Stimulated activated CD4-positive, alpha-beta T cell treated with anti-CD3 and anti-CD28 coated beads, Interleukin-12 subunit alpha, Interleukin-12 subunit beta, amount 100 ng/mL, for 48 hours (primary cell): ENCODE measurements around the gene COL12A1.
A peak's percentile ranks its signal among the peaks of the same experiment; 100 is the strongest.

Source experiments
- DNase-seq, 3 donors: peaks; one replicate each; pipeline ENCODE4 v3.0.0-alpha.2; 2020; ENCODE audit warnings: low read depth in 2 of 3, low spot score in 1 of 3

Gene COL12A1

GRCh38 chr6:75205776-75206575 is at the start of gene COL12A1:
Gene COL12A1, minus strand, starts transcription at chr6:75206053. Its CDS starts 3,261 bp downstream, at chr6:75202792.
- DNase-seq: no peak

- no peak for DNase-seq
These were observed 44.7 kb upstream of the COL12A1 start for GRCh38 chr6:75250552-75250951.

DNA sequence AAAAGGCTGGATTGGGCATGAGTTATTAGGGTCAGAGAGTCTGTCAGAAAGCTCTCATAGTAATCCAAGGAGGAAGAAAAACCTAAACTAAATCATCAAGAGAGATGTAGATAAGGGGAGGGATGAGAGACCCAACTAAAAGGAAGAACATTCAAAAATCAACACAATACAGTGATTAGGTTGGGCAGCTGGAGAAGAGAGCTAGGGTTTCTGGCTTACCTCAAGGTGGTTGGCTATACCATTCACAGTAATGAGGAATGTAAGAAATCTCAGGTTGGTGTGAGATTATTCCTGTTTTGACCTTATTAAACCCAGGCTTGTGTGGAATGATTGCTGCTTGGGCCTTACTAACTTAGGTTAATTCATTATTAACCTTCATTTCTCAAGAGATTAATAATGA is 44.0 kb upstream of the COL12A1 start:
- DNase-seq: no peak

GRCh38 chr6:75246386-75246785 is 40.5 kb upstream of the COL12A1 start:
- no peak for DNase-seq

- no peak for DNase-seq
These were observed 38.3 kb upstream of the COL12A1 start for GRCh38 chr6:75244063-75244584.

- peak; percentile 71 to 81 (median 74) for DNase-seq
These were observed 37.6 kb upstream of the COL12A1 start, which contains the start of gene COX7A2 for GRCh38 chr6:75243333-75244062. Gene COX7A2, minus strand, starts transcription at chr6:75243801. Its CDS starts 67 bp downstream, at chr6:75243734.

DNA sequence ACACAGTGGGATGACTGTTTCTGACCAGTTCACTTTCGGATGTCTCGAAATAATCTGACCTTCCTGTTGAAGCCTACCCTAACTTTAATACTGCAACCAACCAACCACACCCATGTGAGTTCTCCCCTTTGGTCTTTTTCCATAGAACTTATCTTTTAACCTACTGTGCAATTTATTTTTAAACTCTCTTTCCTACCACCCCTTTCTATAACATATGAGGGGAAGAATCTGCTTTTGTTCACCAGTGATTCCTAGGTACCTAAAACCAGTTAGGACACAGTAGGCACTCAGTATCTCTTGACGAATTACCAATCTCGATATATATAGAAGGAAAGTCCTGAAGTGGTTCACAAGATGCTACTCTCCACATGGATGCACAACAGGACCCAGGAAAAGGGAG is 30.8 kb upstream of the COL12A1 start:
- DNase-seq: no peak

DNA sequence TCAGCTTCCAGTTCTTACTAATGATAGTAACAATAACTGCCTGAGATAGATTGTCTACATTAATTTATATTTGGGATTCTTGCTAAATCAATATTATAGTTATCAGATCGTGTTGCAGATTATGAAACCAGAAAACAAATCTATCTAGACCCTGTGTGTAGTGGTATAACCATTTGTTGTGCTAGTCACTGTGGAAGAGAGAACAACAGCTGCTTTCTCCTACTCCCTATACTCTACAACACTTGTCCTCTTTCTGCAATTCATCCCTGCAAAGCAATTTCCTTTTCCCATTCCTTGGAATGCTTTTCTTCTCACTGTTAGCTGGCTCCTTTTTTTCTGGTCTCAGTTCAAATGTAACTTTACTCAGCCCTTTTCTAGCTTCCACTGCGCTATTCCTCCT is 29.4 kb upstream of the COL12A1 start:
- no peak for DNase-seq

DNA sequence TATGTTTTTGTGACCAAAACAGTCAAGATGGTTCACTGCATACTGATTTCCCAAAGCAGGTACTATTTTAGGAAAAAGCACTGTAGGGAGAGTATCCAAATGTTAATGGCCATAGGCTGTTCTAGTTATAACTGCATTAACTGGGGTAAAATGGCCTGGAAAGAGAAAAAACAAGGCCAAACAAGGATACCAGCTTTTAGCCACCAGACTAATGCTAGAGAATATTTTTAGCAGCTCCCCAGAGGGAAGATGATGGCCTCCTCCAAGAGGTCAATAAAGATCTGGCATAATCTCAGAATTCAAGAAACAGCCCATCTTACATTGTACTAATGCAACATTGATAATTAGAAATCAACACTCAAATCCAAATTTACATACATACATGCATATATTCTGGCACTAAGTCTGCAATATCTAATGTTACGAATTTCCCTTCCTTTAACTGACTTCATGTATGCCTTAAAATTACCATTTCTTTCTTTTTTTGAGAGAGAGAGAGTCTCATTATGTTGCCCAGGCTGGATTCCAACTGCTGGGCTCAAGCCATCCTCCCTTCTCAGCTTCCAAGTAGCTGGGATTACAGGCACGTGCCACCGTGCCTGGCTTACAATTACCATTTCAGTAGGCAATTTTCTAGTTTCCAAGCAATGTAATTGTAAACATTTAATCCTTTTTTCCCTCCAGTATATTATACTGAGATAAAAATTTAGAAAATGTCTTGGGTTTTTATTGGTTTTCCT is 28.4 kb upstream of the COL12A1 start:
- DNase-seq: no peak

- DNase-seq: no peak
These were observed 27.3 kb upstream of the COL12A1 start for GRCh38 chr6:75233092-75233615.

DNA sequence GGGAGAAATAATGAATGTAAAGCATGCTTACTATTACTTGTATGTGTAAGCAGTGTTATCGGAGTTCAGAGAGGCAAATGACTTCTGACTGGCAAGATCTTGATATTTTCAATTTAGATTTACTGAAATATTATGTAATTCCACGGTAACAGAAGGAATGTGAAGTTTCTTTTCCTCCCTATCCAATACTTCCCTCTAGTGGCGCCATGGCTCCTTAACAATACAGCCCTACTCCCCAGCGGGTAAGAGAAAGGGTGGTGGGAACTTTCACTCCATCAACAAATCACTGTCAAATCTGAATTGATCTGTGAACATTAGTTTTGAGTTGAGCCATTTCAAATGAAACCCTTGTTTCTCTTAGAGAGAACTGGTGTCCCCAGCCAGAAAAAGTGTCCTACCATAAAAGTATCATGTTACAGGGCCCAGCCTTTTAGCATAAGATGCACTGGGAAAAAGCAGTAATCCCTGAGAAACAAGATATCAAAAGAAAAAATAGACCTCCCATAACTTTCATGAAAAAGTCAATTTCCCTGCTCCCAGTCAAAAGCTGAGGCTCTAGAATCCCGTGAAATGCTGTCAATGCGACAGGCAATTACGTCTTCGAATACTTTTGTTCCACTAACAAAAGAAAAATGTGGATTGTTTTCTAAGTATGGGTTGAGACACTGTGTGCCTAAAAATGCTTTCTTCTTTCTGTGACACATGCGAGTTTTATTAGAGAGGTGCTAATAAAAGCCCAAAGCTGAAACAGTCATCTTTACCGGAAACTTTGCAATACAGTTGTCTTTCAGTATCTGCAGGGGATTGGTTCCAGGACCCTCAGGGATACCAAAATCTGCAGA is 24.9 kb upstream of the COL12A1 start:
- no peak for DNase-seq

DNA sequence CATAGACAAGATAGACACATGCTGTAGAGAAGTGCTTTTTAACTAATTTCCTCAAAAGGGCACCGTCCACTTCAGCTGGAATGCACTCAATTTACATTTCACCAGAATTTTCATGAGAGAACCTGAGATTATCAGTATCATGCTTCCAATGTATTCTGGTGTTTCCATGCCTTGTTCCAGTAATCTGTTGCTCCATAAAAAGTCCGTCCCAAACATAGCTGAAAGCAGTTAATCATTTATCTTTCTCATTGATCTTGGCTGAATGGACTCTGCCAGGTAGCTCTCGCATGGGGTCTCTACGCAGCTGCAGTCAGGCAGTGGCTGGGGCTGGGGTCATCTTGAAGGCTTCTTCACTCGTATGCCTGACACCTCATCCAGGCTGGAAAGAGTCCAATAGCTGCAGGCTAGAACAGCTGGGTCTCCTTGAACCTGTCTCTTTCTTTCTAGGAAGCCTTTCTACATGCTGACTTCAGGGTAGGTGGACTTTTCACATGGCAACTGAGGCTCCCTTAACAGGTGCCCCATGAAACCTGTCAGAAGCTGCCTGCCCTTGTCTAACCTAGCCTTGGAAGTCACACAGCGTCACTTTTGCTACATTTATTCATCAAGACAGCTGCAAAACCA is 18.6 kb upstream of the COL12A1 start:
- DNase-seq: no peak

- DNase-seq: no peak
These were observed 17.6 kb upstream of the COL12A1 start for GRCh38 chr6:75223428-75223827.

GRCh38 chr6:75222261-75222660 is 16.4 kb upstream of the COL12A1 start:
- no peak for DNase-seq

GRCh38 chr6:75221116-75221515 is 15.3 kb upstream of the COL12A1 start:
- DNase-seq: no peak

DNA sequence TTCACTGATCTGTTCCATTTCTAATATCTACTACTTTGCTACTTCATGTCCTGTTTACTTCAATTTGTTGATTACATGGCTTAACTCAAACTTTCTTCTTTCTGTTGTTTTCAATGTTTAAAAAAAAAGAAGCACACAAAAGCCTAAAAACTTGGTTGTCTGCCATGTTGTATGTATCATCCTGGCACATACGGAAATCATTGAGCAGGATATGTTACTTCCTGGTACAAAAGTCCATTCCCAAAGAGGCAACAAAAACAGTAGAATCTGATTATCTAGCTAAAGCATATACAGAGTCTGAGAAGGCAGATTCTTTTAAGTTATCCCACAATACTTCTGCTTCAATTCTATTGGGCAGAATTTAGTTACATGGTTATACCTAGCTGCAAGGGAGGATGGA is 14.5 kb upstream of the COL12A1 start:
- no peak for DNase-seq

DNA sequence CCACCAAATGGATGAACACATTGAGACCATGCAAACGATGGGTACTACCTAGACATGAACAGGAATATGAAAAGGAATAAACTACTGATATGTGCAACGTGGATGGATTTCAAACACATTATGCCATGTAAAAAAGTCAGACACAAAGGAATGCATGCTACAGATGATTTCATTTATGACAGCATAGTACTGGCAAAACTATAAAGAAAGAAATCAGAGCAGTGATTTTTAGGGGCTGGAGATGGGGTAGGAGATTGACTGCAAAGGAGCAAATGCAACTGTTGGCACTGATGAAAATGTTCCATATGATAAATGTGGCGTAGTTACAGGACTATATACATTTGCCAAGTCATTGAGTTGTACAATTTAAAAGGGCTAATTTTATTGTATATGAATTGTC is 13.4 kb upstream of the COL12A1 start:
- DNase-seq: no peak

DNA sequence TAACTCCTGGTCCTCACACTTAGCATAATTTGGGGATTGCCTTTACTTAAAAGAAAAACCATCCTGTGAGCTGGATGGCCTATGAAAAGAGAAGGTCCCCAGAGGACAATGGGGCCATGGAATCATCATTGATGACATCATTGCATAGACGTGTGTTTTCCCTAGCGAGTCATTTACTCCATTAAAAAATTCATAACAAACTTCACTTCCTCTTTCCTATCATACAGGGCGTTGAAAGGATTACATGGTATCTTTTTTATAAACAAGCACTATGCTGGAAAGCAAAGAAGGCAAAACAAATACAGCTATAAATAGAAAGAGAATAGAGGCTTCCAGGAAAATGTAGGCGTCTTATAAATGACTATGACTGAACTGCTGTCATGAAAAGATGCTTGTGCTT is 11.3 kb upstream of the COL12A1 start:
- DNase-seq: no peak

DNA sequence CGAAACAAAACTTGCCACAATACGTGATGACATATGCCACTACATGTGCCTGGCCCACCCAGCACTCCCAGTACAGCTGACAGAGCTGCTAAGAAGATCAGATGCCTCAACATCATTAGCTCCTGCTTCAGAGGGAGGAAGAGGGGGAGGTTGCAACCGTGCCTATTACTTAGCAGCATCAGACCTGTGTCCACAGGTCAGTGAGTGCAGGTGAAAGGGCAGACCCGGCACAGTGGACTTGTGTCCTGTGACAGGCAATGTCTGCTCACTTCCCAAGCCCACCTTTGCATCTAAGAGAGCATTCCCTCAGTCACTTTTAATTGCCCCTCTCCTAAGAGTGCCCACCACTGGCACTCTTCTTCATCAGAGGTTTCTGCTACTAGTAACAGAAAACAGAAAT is 9.4 kb upstream of the COL12A1 start:
- DNase-seq: no peak

DNA sequence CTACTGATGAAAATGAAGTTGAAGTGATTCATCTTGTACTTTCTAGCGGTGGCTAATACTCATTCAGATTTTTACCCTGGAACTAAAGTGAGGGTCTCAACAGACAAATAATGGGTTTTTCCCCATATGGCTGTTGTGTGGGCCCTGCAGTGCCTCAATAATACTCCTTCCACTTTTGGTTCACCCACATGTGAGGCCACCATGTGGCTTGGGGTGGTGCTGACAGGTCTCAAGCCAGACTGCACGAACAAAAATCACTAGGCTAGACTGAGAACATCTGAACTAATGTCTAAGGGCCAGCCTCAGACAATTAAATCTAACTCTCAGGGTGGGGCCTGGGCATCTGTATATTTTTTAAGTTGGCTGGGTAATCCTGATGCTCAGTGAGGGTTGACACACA is 7.9 kb upstream of the COL12A1 start:
- DNase-seq: no peak
